Stimulated activated naive CD8-positive, alpha-beta T cell treated with anti-CD3 and anti-CD28 coated beads, Interleukin-15, Interleukin-2, amounts not matched to agents 100 ng/mL and 50 ng/mL, for 24 hours (primary cell): ENCODE data around the gene CCN6.

Source experiments
- H3K27ac Mint-ChIP-seq: one replicate; pipeline ENCODE4 v1.8.0; 2021; ENCODE audit warnings: mild to moderate bottlenecking, mixed read lengths
- H3K27me3 Mint-ChIP-seq: one replicate; pipeline ENCODE4 v1.8.0; 2021; ENCODE audit warnings: mixed read lengths
- H3K36me3 Mint-ChIP-seq: one replicate; pipeline ENCODE4 v1.8.0; 2021; ENCODE audit warnings: low read depth, mixed read lengths
- H3K4me1 Mint-ChIP-seq: one replicate; pipeline ENCODE4 v1.8.0; 2021; ENCODE audit warnings: low read depth, mixed read lengths
- H3K4me3 Mint-ChIP-seq: one replicate; pipeline ENCODE4 v1.8.0; 2021; ENCODE audit warnings: mild to moderate bottlenecking, mixed read lengths
- H3K9me3 Mint-ChIP-seq: one replicate; pipeline ENCODE4 v1.8.0; 2021; ENCODE audit warnings: mixed read lengths

CCN6 gene

GRCh38 chr6:112106562-112106961 lies 52.7 kb downstream of the CCN6 start:
- H3K27me3 Mint-ChIP-seq: peaks cover 5% of the 10 kb centered on the region
- H3K9me3 Mint-ChIP-seq: peaks cover 6% of the 10 kb centered on the region
- no peaks in the 10 kb centered on the region for H3K36me3 Mint-ChIP-seq
- no peak overlapping the region for H3K27ac Mint-ChIP-seq
- H3K4me1 Mint-ChIP-seq: no peaks in the 10 kb centered on the region
- no peak overlapping the region for H3K4me3 Mint-ChIP-seq

GRCh38 chr6:112109262-112109661 lies 55.4 kb downstream of the CCN6 start:
- Mint-ChIP-seq H3K27ac (no peak overlapping the region), H3K4me3 (no peak overlapping the region), H3K4me1 (no peaks in the 10 kb centered on the region), H3K9me3 (peaks cover 6% of the 10 kb centered on the region), H3K36me3 (no peaks in the 10 kb centered on the region), H3K27me3 (peaks cover 16% of the 10 kb centered on the region)

GRCh38 chr6:112113431-112113830 lies 59.5 kb downstream of the CCN6 start:
- no peak overlapping the region for H3K27ac Mint-ChIP-seq
- H3K27me3 Mint-ChIP-seq: peaks cover 20% of the 10 kb centered on the region
- peaks cover 18% of the 10 kb centered on the region for H3K4me1 Mint-ChIP-seq
- H3K4me3 Mint-ChIP-seq: no peak overlapping the region
- H3K9me3 Mint-ChIP-seq: no peaks in the 10 kb centered on the region
- H3K36me3 Mint-ChIP-seq: no peaks in the 10 kb centered on the region

- Mint-ChIP-seq H3K9me3 (no peaks in the 10 kb centered on the region), H3K4me1 (peaks cover 18% of the 10 kb centered on the region), H3K36me3 (no peaks in the 10 kb centered on the region), H3K27me3 (peaks cover 19% of the 10 kb centered on the region), H3K4me3 (no peak overlapping the region), H3K27ac (no peak overlapping the region)
Observed at GRCh38 chr6:112113918-112114317, 60.0 kb downstream of the CCN6 start.

- Mint-ChIP-seq H3K4me3 (no peak overlapping the region), H3K4me1 (peaks cover 18% of the 10 kb centered on the region), H3K27me3 (peaks cover 15% of the 10 kb centered on the region)
Observed at GRCh38 chr6:112114577-112115223, 60.8 kb downstream of the CCN6 start.

GRCh38 chr6:112116221-112116620 lies 62.3 kb downstream of the CCN6 start:
- H3K36me3 Mint-ChIP-seq: no peaks in the 10 kb centered on the region
- H3K27me3 Mint-ChIP-seq: peaks cover 15% of the 10 kb centered on the region
- no peaks in the 10 kb centered on the region for H3K9me3 Mint-ChIP-seq
- peaks cover 18% of the 10 kb centered on the region for H3K4me1 Mint-ChIP-seq
- no peak overlapping the region for H3K27ac Mint-ChIP-seq
- no peak overlapping the region for H3K4me3 Mint-ChIP-seq

More at GRCh38 chr6:112114577-112115223, 60.8 kb downstream of the CCN6 start:
- H3K9me3 Mint-ChIP-seq: no peaks in the 10 kb centered on the region
- H3K27ac Mint-ChIP-seq: no peak overlapping the region
- no peaks in the 10 kb centered on the region for H3K36me3 Mint-ChIP-seq

- Mint-ChIP-seq H3K27ac (peak overlapping the region; percentile 83), H3K36me3 (no peaks in the 10 kb centered on the region)
Observed at GRCh38 chr6:112117554-112117953, 63.6 kb downstream of the CCN6 start.

GRCh38 chr6:112118034-112118433 lies 64.1 kb downstream of the CCN6 start:
- H3K9me3 Mint-ChIP-seq: no peaks in the 10 kb centered on the region
- H3K27ac Mint-ChIP-seq: no peak overlapping the region
- peaks cover 18% of the 10 kb centered on the region for H3K4me1 Mint-ChIP-seq
- H3K4me3 Mint-ChIP-seq: no peak overlapping the region
- no peaks in the 10 kb centered on the region for H3K36me3 Mint-ChIP-seq
- H3K27me3 Mint-ChIP-seq: peaks cover 11% of the 10 kb centered on the region

More at GRCh38 chr6:112117554-112117953, 63.6 kb downstream of the CCN6 start:
- peak overlapping the region; percentile 6 for H3K4me3 Mint-ChIP-seq
- peaks cover 11% of the 10 kb centered on the region for H3K27me3 Mint-ChIP-seq
- no peaks in the 10 kb centered on the region for H3K9me3 Mint-ChIP-seq
- H3K4me1 Mint-ChIP-seq: peaks cover 18% of the 10 kb centered on the region
